HepG2 (cell line): Measurements from ENCODE around the gene GIPC2. TPM values are rescaled to one million over a fixed set of nuclear protein-coding genes. Genes with fewer than 3 reads are reported as not detected.

ENCODE experiments used
- ATAC-seq: fragments of 200-7000 bp; cut with Tn5 transposase; 3 replicates; pipeline ENCODE4 v1.9.1; 2020; ENCODE audit warnings: mild to moderate bottlenecking, moderate library complexity
- BruUV-seq: library from RNA; stranded (reverse); fragments of 400-500 nt; replicated peaks from 2 replicates; lab custom pipeline; 2021; lab: Mats Ljungman, UMichigan
- CTCF ChIA-PET: fragments of 300-600 bp; formaldehyde crosslinking; extraction: SDS; loops from one replicate; lab custom pipeline; 2021; ENCODE audit warnings: low total read pairs, inconsistent platforms, low intra/inter-chr PET ratio; lab: Yijun Ruan, JAX
- POLR2A ChIA-PET: fragments of 350-600 bp; sonication (Branson Sonifier 250); formaldehyde crosslinking; loops from one replicate; lab custom pipeline; 2020; ENCODE audit warnings: antibody characterized with exemption, inconsistent platforms; lab: Yijun Ruan, JAX
- DNase-seq: peaks from one replicate; pipeline ENCODE4 v3.0.0-alpha.2; 2015; ENCODE audit warnings: low spot score
- FAIRE-seq: peaks from 3 replicates; lab custom pipeline; 2011; peaks lifted over from hg19 to GRCh38; lab: Jason Lieb, UNC
- H2AFZ ChIP-seq: one replicate; pipeline ENCODE4 v1.6.1; 2011; ENCODE audit warnings: low read length, inconsistent platforms
- H3K27ac ChIP-seq: fragments of 300-600 bp; 3 replicates; pipeline ENCODE4 v1.8.0; 2011; ENCODE audit warnings: mixed run types, mild to moderate bottlenecking, mixed read lengths, low read length, inconsistent platforms; ENCODE audit not compliant: insufficient read depth; ENCODE audit errors: extremely low read length
- H3K27me3 ChIP-seq, 2 experiments: fragments of 200-600 bp in 1 of 2; 2 replicates in 1 of 2; 3 replicates in 1 of 2; pipeline versions ENCODE4 v1.6.0 to v1.8.0; 2011; ENCODE audit warnings: low read length in 2 of 2, mild to moderate bottlenecking in 2 of 2, moderate library complexity in 2 of 2, inconsistent platforms in 1 of 2; ENCODE audit not compliant: insufficient read depth in 2 of 2, control insufficient read depth in 1 of 2
- H3K36me3 ChIP-seq, 2 experiments: fragments of 200-600 bp in 1 of 2; replicated peaks in 1 of 2; 2 replicates in 1 of 2; 3 replicates in 1 of 2; pipeline versions ENCODE4 v1.5.1 to v1.8.0; 2011; ENCODE audit warnings: low read length in 2 of 2, inconsistent platforms in 1 of 2; ENCODE audit not compliant: insufficient read depth in 2 of 2, control insufficient read depth in 1 of 2
- H3K4me1 ChIP-seq: 2 replicates; pipeline ENCODE4 v1.5.1; 2012; ENCODE audit warnings: low read length, inconsistent platforms; ENCODE audit not compliant: insufficient read depth
- H3K4me2 ChIP-seq: 2 replicates; pipeline ENCODE4 v1.6.0; 2011; ENCODE audit warnings: low read depth, low read length, inconsistent platforms
- H3K4me3 ChIP-seq, 3 experiments: fragments of 200-600 bp in 1 of 3; sonication (generic), shearing (Covaris generic) in 1 of 3; replicated peaks in 1 of 3; 2 replicates each; pipeline ENCODE4 v1.5.1; 2011 to 2016; ENCODE audit warnings: low read length in 3 of 3, inconsistent platforms in 2 of 3, low read depth in 2 of 3, mild to moderate bottlenecking in 2 of 3, control low read depth in 1 of 3, mixed read lengths in 1 of 3; ENCODE audit not compliant: insufficient read depth in 1 of 3
- H3K79me2 ChIP-seq: one replicate; pipeline ENCODE4 v1.6.1; 2011; ENCODE audit warnings: low read length, inconsistent platforms; ENCODE audit not compliant: insufficient read depth
- H3K9ac ChIP-seq: 2 replicates; pipeline ENCODE4 v1.6.0; 2011; ENCODE audit warnings: mild to moderate bottlenecking, low read depth, low read length, inconsistent platforms; ENCODE audit not compliant: insufficient read depth
- H3K9me3 ChIP-seq: 2 replicates; pipeline ENCODE4 v1.5.1; 2012; ENCODE audit warnings: mild to moderate bottlenecking, low read length
- H4K20me1 ChIP-seq: 2 replicates; pipeline ENCODE4 v1.6.0; 2011; ENCODE audit warnings: inconsistent platforms, mild to moderate bottlenecking, low read length, moderate library complexity; ENCODE audit not compliant: insufficient read depth
- FOXK1 ChIP-seq: sonication (generic); formaldehyde crosslinking; IDR thresholded peaks from 2 replicates; pipeline ENCODE4 v1.4.0; 2020; ENCODE audit warnings: low read depth, missing genetic modification reagents, borderline replicate concordance
- RBM22 ChIP-seq: fragments of 200-400 bp; formaldehyde crosslinking; optimal IDR thresholded peaks from 2 replicates; pipeline ENCODE3; 2017; ENCODE audit warnings: mild to moderate bottlenecking, low read length, moderate library complexity
- RCOR2 ChIP-seq: IDR thresholded peaks from 2 replicates; pipeline ENCODE4 v1.6.1; 2016; ENCODE audit warnings: missing biosample characterization, missing genetic modification reagents
- SRF ChIP-seq: IDR thresholded peaks from 2 replicates; pipeline ENCODE4 v1.6.1; 2011; ENCODE audit warnings: mild to moderate bottlenecking, low read depth, low read length, moderate library complexity
- ZNF496 ChIP-seq: sonication (generic); formaldehyde crosslinking; IDR thresholded peaks from 2 replicates; pipeline ENCODE4 v1.8.1; 2023; ENCODE audit warnings: mild to moderate bottlenecking, moderate library complexity, missing genetic modification reagents; ENCODE audit not compliant: insufficient replicate concordance
- ZNF672 ChIP-seq: sonication (generic); formaldehyde crosslinking; IDR thresholded peaks from 2 replicates; pipeline ENCODE4 v1.8.1; 2022; ENCODE audit warnings: missing genetic modification reagents
- ZNF674 ChIP-seq: sonication (generic); formaldehyde crosslinking; IDR thresholded peaks from 2 replicates; pipeline ENCODE4 v1.5.0; 2020; ENCODE audit warnings: low read depth, mild to moderate bottlenecking, missing genetic modification reagents
- ZNF710 ChIP-seq: sonication (generic); formaldehyde crosslinking; IDR thresholded peaks from 2 replicates; pipeline ENCODE4 v1.5.0; 2020; ENCODE audit warnings: mild to moderate bottlenecking, missing genetic modification reagents, borderline replicate concordance
- WGBS: methylation state at CpG from one replicate; pipeline ENCODE4 v1.1.6; 2017; ENCODE audit warnings: low lambda C conversion rate; 5-methylcytosine and 5-hydroxymethylcytosine counted together
- in situ Hi-C: cut with HindIII; loops from 2 replicates; pipeline ENCODE4 v1.10.0; 2017; ENCODE audit warnings: low pct_unique_long_range_greater_than_20kb; ENCODE audit not compliant: extremely low pct_ligation_motif_present
- intact Hi-C: fragments of 100-400 bp; cut with micrococcal nuclease; formaldehyde crosslinking; loops from one replicate; pipeline ENCODE4 v1.10.0; 2022; ENCODE audit not compliant: unreplicated experiment
- polyA plus RNA-seq, 8 experiments: library from polyadenylated mRNA; depleted of rRNA in 3 of 8; stranded (reverse) in 7 of 8; unstranded in 1 of 8; fragments of >200 nt; fragmentation: Illumina TruSeq in 4 of 8; extraction: Trizol in 4 of 8; gene quantifications; 2 replicates each; pipeline versions ENCODE4 v1.2.1 to v1.2.3, GENCODE V29; 2011 to 2016; ENCODE audit warnings: low read depth in 4 of 8, missing spikeins in 1 of 8, mixed read lengths in 1 of 8; ENCODE audit not compliant: insufficient read depth in 1 of 8
- total RNA-seq, 5 experiments: library from RNA; depleted of rRNA; stranded (reverse); fragments of >200 nt; fragmentation: Illumina TruSeq; extraction: Trizol; gene quantifications; 2 replicates each; pipeline ENCODE4 v1.2.3, GENCODE V29; 2016; ENCODE audit warnings: low read depth in 1 of 5
- TF ChIP-seq, protein P1 (sequence below): sonication (generic); formaldehyde crosslinking; IDR thresholded peaks from 2 replicates; pipeline ENCODE4 v1.8.1; 2023; ENCODE audit warnings: mild to moderate bottlenecking, missing genetic modification reagents

The GIPC2 gene
- total and polyA plus RNA-seq, 2 of the 13 experiments (the other 11 are each of a cell fraction or from before 2014, with no cell fraction given) = 6.1 to 21.6 TPM

DNA sequence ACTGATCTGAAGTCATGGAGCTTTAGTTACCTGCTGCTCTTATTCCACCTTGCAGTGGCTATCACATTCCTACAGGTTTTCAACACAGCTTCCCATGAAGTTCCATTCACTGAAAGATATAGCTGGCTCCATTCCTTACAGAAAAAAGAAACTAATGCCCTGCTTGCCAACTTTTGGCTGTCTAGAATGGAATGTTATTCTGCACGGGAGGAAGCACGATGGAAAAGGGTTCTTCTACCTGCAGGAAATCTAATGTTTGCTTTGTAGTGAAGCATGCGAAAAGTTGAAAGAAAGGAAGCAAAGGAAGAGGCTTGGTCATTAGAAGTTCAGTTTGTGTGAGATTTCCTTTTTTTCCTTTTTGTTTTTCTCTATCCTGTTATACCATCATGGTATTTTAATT, 32.6 kb downstream of the GIPC2 start:
- no TSS peak for BruUV-seq
- no peak overlapping the region for H2AFZ ChIP-seq

More for the DNA sequence above, 32.6 kb downstream of the GIPC2 start:
- peaks cover 17% of the 10 kb centered on the region for H3K4me1 ChIP-seq
- H3K36me3 ChIP-seq = peaks cover 0 to 12% of the 10 kb centered on the region in 2 experiments; a peak in 3 of 5 replicates
- H3K9me3 ChIP-seq = no peaks in the 10 kb centered on the region
- no peaks in the 10 kb centered on the region for H3K27me3 ChIP-seq
- intact Hi-C loops = no loop called here
- H3K4me2 ChIP-seq = no peak overlapping the region
- H4K20me1 ChIP-seq = no peaks in the 10 kb centered on the region
- H3K79me2 ChIP-seq = peaks cover 7% of the 10 kb centered on the region
- WGBS = 89% methylated on average over 3 of the region's 3 CpGs
- H3K27ac ChIP-seq = no peak overlapping the region
- H3K4me3 ChIP-seq = no peak overlapping the region
- TF ChIP-seq FOXK1 = no peak
- no peak for TF ChIP-seq RBM22
- TF ChIP-seq, protein P1, sequence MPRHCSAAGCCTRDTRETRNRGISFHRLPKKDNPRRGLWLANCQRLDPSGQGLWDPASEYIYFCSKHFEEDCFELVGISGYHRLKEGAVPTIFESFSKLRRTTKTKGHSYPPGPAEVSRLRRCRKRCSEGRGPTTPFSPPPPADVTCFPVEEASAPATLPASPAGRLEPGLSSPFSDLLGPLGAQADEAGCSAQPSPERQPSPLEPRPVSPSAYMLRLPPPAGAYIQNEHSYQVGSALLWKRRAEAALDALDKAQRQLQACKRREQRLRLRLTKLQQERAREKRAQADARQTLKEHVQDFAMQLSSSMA (CRISPR knock-in tag) = no peak
- TF ChIP-seq ZNF672 (CRISPR knock-in tag) = no peak
- no peak for TF ChIP-seq SRF
- TF ChIP-seq ZNF496 (CRISPR knock-in tag) = no peak
- no peak for TF ChIP-seq RCOR2 (CRISPR knock-in tag)
- TF ChIP-seq ZNF710 (CRISPR knock-in tag) = no peak
- no peak for TF ChIP-seq ZNF674 (CRISPR knock-in tag)
- no peak for FAIRE-seq
- ChIA-PET POLR2A (no interaction called here), CTCF (no interaction called here)
- ATAC-seq = no peak
- DNase-seq = no peak
- in situ Hi-C loops = no loop called here
- no peak overlapping the region for H3K9ac ChIP-seq
